ENCODE results near the gene GUCY2D. TPM values are rescaled to one million over a fixed set of nuclear protein-coding genes. Genes with fewer than 3 reads are reported as not detected.

Gene GUCY2D
- total RNA-seq, 4 donors from 2014 or later = not detected

DNA sequence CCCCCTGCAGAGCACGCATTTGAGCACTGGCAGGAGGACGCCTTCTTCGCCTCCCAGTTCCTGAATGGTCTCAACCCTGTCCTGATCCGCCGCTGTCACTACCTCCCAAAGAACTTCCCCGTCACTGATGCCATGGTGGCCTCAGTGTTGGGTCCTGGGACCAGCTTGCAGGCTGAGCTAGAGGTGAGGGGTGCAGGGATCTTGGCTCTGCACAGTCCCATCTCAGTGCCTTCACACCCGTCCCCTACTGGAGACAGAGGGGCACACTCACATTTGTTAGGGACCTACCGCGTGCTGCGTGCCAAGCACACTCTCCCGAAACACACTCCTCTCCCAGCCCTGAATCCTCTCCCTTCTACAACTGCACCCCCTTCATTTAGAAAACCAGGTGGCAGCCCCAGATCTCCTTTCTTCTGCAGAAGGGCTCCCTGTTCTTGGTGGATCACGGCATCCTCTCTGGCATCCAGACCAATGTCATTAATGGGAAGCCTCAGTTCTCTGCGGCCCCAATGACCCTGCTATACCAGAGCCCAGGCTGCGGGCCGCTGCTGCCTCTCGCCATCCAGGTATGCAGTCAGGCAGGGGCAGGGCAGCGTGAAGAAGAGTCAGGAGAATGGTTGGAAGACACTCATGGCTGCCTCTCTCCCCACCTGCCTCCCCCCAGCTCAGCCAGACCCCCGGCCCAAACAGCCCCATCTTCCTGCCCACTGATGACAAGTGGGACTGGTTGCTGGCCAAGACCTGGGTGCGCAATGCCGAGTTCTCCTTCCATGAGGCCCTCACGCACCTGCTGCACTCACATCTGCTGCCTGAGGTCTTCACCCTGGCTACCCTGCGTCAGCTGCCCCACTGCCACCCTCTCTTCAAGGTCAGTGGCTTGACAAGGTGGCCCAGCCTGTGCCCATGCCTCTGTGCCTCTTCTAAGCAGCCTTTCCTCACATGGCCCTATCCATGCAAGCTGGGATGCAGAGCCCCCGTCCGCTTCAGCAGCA, 42.7 kb downstream of the GUCY2D start:
- Histone ChIP-seq H3K4me1 (no peaks in the 10 kb centered on the region), H3K27ac (no peak overlapping the region), H3K9me3 (no peaks in the 10 kb centered on the region), H3K27me3 (no peaks in the 10 kb centered on the region), H3K36me3 (no peaks in the 10 kb centered on the region), H3K4me3 (replicated peaks in 1 of 3) (no peak overlapping the region)
- TF ChIP-seq, protein P1, sequence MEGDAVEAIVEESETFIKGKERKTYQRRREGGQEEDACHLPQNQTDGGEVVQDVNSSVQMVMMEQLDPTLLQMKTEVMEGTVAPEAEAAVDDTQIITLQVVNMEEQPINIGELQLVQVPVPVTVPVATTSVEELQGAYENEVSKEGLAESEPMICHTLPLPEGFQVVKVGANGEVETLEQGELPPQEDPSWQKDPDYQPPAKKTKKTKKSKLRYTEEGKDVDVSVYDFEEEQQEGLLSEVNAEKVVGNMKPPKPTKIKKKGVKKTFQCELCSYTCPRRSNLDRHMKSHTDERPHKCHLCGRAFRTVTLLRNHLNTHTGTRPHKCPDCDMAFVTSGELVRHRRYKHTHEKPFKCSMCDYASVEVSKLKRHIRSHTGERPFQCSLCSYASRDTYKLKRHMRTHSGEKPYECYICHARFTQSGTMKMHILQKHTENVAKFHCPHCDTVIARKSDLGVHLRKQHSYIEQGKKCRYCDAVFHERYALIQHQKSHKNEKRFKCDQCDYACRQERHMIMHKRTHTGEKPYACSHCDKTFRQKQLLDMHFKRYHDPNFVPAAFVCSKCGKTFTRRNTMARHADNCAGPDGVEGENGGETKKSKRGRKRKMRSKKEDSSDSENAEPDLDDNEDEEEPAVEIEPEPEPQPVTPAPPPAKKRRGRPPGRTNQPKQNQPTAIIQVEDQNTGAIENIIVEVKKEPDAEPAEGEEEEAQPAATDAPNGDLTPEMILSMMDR (IDR thresholded peaks at IDR 0.05) = no peak
- TF ChIP-seq POLR2A (IDR thresholded peaks at IDR 0.05) = no peak
- no peak for DNase-seq
- intact Hi-C loops (cut with DNase I) = no loop called here
- 83 to 87% methylated on average over 15 to 24 of the region's 24 CpGs for WGBS, 2 donors

DNA sequence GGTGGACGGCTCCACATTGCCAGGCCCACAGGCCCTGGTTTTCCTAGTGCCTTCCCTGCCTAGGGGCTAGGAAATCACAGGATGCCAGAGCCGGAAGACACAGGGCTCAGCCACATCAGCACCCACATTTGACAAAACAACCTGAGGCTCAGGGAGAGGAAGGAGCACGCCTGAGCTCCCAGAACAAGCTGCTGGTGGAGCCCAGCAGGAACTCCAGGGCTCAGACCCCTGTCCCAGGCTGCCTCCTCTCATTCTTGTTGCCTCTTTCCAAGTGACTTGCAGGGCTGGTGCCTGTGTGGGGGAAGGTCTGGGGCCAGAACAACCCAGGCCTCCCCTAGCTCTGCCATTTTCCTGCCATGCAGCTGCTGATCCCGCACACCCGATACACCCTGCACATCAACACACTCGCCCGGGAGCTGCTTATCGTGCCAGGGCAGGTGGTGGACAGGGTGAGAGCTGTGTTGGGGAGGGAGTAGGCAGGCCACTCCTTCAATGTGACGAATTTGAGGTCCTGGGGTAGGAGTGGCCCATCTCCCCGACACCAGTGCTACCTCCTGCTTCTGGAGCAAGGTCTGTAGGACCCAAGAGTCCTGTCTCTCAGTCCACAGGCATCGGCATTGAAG, 44.0 kb downstream of the GUCY2D start:
- intact Hi-C loops (cut with DNase I) = no loop called here
- Histone ChIP-seq H3K9me3 (no peaks in the 10 kb centered on the region), H3K27me3 (no peaks in the 10 kb centered on the region), H3K36me3 (no peaks in the 10 kb centered on the region), H3K4me1 (no peaks in the 10 kb centered on the region), H3K27ac (no peak overlapping the region), H3K4me3 (replicated peaks in 1 of 3) (no peak overlapping the region)
- 96 to 100% methylated on average over 1 to 10 of the region's 11 CpGs for WGBS, 2 donors
- no peak for DNase-seq
- no peak for TF ChIP-seq POLR2A (IDR thresholded peaks at IDR 0.05)
- TF ChIP-seq, protein P1 (IDR thresholded peaks at IDR 0.05) = no peak

DNA sequence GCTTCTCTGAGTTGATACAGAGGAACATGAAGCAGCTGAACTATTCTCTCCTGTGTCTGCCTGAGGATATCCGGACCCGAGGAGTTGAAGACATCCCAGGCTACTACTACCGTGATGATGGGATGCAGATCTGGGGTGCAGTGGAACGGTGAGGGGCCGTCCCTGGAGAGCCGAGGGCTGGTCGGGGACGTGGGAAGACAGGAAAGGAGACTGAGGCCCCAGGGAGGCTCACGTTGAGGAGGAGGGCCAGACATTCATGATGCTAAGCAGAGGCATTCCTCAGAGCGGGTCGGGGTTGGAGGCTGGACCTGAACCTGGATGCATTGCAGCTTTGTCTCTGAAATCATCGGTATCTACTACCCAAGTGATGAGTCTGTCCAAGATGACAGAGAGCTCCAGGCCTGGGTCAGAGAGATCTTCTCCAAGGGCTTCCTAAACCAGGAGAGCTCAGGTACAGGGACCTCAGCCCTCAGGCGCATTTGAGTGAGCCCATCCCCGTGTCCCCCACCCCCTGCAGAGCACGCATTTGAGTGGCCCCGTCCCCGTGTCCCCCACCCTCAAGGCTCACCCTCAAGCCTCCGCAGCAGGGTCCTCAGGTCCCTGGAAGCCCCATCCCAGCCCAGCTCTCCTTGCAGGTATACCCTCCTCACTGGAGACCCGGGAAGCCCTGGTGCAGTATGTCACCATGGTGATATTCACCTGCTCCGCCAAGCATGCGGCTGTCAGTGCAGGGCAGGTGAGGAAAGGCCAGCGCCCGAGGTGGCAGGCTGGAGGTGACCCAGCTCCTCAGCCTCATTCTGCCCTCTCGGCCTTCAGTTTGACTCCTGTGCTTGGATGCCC, 44.7 kb downstream of the GUCY2D start:
- Histone ChIP-seq H3K27me3 (no peaks in the 10 kb centered on the region), H3K36me3 (no peaks in the 10 kb centered on the region), H3K4me3 (replicated peaks in 1 of 3) (no peak overlapping the region), H3K27ac (no peak overlapping the region), H3K4me1 (no peaks in the 10 kb centered on the region), H3K9me3 (no peaks in the 10 kb centered on the region)
- no peak for TF ChIP-seq POLR2A (IDR thresholded peaks at IDR 0.05)
- TF ChIP-seq, protein P1 (IDR thresholded peaks at IDR 0.05) = no peak
- WGBS, 2 donors = 78 to 79% methylated on average over 17 to 24 of the region's 24 CpGs
- no peak for DNase-seq
- intact Hi-C loops (cut with DNase I) = no loop called here

DNA sequence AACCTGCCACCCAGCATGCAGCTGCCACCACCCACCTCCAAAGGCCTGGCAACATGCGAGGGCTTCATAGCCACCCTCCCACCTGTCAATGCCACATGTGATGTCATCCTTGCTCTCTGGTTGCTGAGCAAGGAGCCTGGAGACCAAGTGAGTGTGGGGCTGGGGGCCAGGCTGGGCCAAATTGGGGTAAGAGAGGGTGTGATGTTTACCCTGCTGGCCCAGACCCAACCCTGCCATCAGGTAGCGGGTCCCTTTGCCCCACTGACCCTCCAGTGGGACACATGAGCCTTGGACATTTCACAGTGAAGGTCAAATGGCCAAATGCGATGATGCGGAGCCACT, 45.3 kb downstream of the GUCY2D start:
- no peaks in the 10 kb centered on the region for H3K27me3 ChIP-seq
- no peak for TF ChIP-seq POLR2A (IDR thresholded peaks at IDR 0.05)
- TF ChIP-seq, protein P1 (IDR thresholded peaks at IDR 0.05) = no peak
- H3K4me3 ChIP-seq (replicated peaks in 1 of 3) = no peak overlapping the region
- no peaks in the 10 kb centered on the region for H3K36me3 ChIP-seq
- WGBS, 2 donors = 85 to 100% methylated on average over 4 of the region's 4 CpGs
- no peak for DNase-seq
- H3K27ac ChIP-seq = no peak overlapping the region
- no peaks in the 10 kb centered on the region for H3K4me1 ChIP-seq
- H3K9me3 ChIP-seq = no peaks in the 10 kb centered on the region
- intact Hi-C loops (cut with DNase I) = no loop called here

Data from thyroid gland (tissue), 4 donors.